Esophagus muscularis mucosa (tissue), 4 donors: ENCODE results near the gene CALD1. TPM values are rescaled to one million over a fixed set of nuclear protein-coding genes. Genes with fewer than 3 reads are reported as not detected.

Source experiments
- DNase-seq: peaks from one replicate; pipeline ENCODE4 v3.0.0-alpha.2; 2017; ENCODE audit errors: extremely low spot score
- H3K27ac ChIP-seq, 4 donors: fragments of 200-600 bp; sonication (generic); replicated peaks in 1 of 4; 1 replicate in 3 of 4; 2 replicates in 1 of 4; pipeline ENCODE4 v1.5.1; 2016 to 2019; ENCODE audit warnings: mild to moderate bottlenecking in 1 of 4
- H3K27me3 ChIP-seq, 4 donors: fragments of 200-600 bp; sonication (generic); one replicate each; pipeline versions ENCODE4 v1.5.1 to v1.6.0; 2016 to 2019
- H3K36me3 ChIP-seq, 4 donors: fragments of 200-600 bp; sonication (generic); one replicate each; pipeline ENCODE4 v1.5.1; 2016 to 2019
- H3K4me1 ChIP-seq, 4 donors: fragments of 200-600 bp; sonication (generic); one replicate each; pipeline ENCODE4 v1.5.1; 2016 to 2019
- H3K4me3 ChIP-seq, 4 donors: fragments of 200-600 bp; sonication (generic); 1 replicate in 2 of 4; 2 replicates in 2 of 4; pipeline ENCODE4 v1.5.1; 2016 to 2019; ENCODE audit warnings: mild to moderate bottlenecking in 4 of 4, moderate library complexity in 1 of 4
- H3K9me3 ChIP-seq, 4 donors: fragments of 200-600 bp; sonication (generic); 1 replicate in 3 of 4; 2 replicates in 1 of 4; pipeline ENCODE4 v1.5.1; 2016 to 2019
- EP300 ChIP-seq: sonication (generic); formaldehyde crosslinking; IDR thresholded peaks from one replicate; pipeline ENCODE4 v1.6.1; 2017; ENCODE audit warnings: antibody characterized with exemption
- POLR2A ChIP-seq: fragments of 450-650 bp; IDR thresholded peaks from one replicate; pipeline ENCODE4 v1.6.1; 2017; ENCODE audit warnings: antibody characterized with exemption, moderate library complexity, mild to moderate bottlenecking, low read depth
- POLR2AphosphoS5 ChIP-seq, 2 donors: sonication (generic); formaldehyde crosslinking; IDR thresholded peaks; one replicate each; pipeline ENCODE4 v1.6.1; 2017; ENCODE audit warnings: antibody characterized with exemption in 2 of 2
- WGBS: methylation state at CpG from one replicate; pipeline ENCODE4 v1.1.5; 2018; 5-methylcytosine and 5-hydroxymethylcytosine counted together
- intact Hi-C: fragments of 100-400 bp; cut with DNase I; formaldehyde crosslinking; loops from one replicate; pipeline ENCODE4 v1.15.1; 2023
- total RNA-seq, 4 donors: library from RNA; depleted of rRNA; stranded (reverse); fragments of >200 nt; gene quantifications; one replicate each; pipeline versions ENCODE4 v1.1.0 to v1.2.1, GENCODE V29; 2016
- TF ChIP-seq, protein P1 (sequence below), 3 experiments: fragments of 200-600 bp in 2 of 3; fragments of 450-650 bp in 1 of 3; sonication (generic) in 2 of 3; IDR thresholded peaks; one replicate each; pipeline ENCODE4 v1.5.1; 2017 to 2019; ENCODE audit warnings: antibody characterized with exemption in 3 of 3, mild to moderate bottlenecking in 2 of 3, moderate library complexity in 1 of 3

The CALD1 gene
- total RNA-seq, 4 donors from 2014 or later, result 2,057 to 3,140 (median 2,687) TPM

DNA sequence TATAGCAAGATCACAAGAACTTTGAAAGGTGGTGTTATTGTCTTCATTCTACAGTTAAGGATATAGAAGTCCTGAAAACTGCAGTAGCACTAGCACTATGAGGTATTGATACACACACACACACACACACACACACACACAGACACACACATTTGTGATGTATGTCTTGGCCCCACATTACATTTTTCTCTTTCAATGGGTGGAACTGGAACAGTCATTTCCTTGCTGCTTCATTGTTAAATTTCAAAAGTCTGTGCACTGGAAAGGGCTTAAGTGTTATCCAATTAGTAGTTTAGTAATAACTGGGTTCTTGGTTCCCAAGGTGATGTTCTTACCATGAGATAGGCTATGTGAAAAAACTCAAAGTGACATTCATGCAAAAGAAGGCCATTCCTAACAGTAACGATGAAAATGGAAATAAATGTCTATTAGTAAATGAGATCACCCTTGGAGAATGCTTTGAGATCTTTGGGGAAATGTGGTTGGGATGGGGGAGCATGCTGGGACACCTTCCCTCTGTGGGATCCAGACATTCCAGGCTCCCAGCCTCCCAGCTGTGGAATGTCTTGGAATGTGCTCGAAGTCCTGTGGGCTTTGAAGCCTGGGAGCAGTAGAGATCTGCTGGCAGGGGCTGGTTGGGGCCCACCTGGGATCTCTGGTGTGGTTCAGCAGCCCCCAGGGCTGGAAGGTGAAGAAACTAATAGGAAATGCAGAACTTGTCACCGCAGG, 37.4 kb upstream of the CALD1 start:
- intact Hi-C loops, result no loop called here
- TF ChIP-seq POLR2A (no peak), EP300 (no peak), POLR2AphosphoS5 (IDR thresholded peaks at IDR 0.05) (no peak)
- TF ChIP-seq, protein P1, sequence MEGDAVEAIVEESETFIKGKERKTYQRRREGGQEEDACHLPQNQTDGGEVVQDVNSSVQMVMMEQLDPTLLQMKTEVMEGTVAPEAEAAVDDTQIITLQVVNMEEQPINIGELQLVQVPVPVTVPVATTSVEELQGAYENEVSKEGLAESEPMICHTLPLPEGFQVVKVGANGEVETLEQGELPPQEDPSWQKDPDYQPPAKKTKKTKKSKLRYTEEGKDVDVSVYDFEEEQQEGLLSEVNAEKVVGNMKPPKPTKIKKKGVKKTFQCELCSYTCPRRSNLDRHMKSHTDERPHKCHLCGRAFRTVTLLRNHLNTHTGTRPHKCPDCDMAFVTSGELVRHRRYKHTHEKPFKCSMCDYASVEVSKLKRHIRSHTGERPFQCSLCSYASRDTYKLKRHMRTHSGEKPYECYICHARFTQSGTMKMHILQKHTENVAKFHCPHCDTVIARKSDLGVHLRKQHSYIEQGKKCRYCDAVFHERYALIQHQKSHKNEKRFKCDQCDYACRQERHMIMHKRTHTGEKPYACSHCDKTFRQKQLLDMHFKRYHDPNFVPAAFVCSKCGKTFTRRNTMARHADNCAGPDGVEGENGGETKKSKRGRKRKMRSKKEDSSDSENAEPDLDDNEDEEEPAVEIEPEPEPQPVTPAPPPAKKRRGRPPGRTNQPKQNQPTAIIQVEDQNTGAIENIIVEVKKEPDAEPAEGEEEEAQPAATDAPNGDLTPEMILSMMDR (IDR thresholded peaks at IDR 0.05), result no peak
- DNase-seq, result no peak
- 59% methylated on average over 3 of the region's 3 CpGs for WGBS
- Histone ChIP-seq H3K27ac (peak overlapping the region; percentile 51 to 70 (median 60)), H3K4me3 (no peak overlapping the region), H3K27me3 (no peaks in the 10 kb centered on the region), H3K36me3 (no peaks in the 10 kb centered on the region), H3K9me3 (no peaks in the 10 kb centered on the region), H3K4me1 (peaks cover 4 to 54% (median 50%) of the 10 kb centered on the region in 4 donors)

DNA sequence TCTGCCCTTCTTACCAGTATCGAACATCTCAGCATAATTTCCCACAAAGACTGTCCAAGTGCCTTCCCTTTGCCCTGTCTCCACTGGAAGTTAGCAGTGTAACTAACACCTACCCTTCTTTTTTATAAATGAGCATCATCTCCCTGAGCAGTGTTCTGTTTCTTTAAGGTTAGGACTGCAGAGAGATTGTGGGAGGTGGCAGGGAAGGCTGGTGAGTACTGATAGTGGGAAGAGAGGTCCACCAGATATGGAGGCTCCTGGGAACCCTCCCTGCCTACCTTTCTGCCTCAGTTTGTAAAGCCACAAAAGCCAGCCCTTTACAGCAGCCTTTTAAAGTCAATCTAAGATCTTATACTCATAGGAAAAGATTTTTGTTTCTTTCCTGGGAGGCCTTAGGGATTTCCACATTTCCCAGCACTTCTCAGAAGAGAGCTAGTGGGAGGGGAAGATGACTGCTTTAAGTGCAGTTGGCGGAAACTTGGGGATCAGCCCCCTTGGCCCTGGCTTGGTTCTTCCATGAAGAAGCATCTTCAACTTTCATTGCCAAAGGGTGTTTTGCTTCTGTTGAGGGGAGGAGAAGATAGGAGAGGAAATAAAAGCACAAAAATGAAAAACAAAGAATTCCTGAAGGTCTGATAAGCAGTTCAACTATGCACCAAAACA, 36.6 kb upstream of the CALD1 start:
- Histone ChIP-seq H3K9me3 (no peaks in the 10 kb centered on the region), H3K36me3 (no peaks in the 10 kb centered on the region), H3K27me3 (no peaks in the 10 kb centered on the region), H3K27ac (peak overlapping the region; percentile 51 to 70 (median 60)), H3K4me1 (peaks cover 4 to 60% (median 57%) of the 10 kb centered on the region in 4 donors), H3K4me3 (no peak overlapping the region)
- intact Hi-C loops, result no loop called here
- TF ChIP-seq POLR2A (no peak), POLR2AphosphoS5 (IDR thresholded peaks at IDR 0.05) (no peak), EP300 (no peak)
- TF ChIP-seq, protein P1 (IDR thresholded peaks at IDR 0.05), result no peak
- no peak for DNase-seq
- 31% methylated on average over 2 of the region's 2 CpGs for WGBS

DNA sequence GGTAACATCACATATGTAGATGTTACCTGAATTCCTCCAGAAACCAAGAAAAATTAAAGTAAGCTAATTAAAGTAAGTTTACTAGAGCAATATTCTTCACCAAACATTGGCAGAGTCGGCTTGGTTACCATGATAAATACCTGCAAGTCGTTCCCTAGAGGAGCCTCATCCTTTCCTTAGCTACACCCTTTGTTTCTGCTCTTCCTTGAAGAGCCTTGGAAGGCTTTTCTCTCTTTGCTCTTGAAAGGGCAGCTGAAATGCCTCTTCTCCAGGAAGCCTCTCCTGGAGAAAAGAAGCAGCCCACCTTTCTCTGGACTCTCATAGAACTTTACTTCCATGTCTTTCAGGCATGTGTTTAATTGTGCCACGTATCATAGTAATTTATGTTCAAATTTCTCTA, 34.9 kb upstream of the CALD1 start:
- 79% methylated on average over 3 of the region's 3 CpGs for WGBS

DNA sequence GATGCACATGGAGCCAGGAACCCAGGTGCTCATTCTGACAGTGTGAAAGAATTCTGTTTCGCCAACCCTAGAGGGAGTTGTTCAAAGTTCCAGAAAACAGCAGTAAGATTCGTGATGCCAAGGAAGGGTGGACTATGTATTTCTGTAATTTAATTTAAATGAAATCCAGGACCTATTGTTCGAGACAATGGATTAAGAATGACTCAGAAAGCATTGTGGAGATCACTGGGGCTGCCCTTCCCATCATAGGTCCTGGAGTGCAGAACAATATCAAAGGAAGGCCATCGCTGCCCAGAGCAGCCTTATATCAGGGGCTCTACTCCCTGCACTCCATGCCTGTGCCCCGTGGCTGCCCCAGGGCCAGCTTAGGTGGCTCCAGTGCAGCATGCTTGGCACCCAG, 32.1 kb upstream of the CALD1 start:
- H3K27me3 ChIP-seq, result no peaks in the 10 kb centered on the region
- H3K36me3 ChIP-seq, result no peaks in the 10 kb centered on the region
- no peaks in the 10 kb centered on the region for H3K9me3 ChIP-seq
- DNase-seq, result no peak
- no peak overlapping the region for H3K4me3 ChIP-seq
- 86% methylated on average over 4 of the region's 5 CpGs for WGBS
- H3K27ac ChIP-seq, result peak overlapping the region; percentile 23 to 69 (median 39)
- TF ChIP-seq POLR2AphosphoS5 (IDR thresholded peaks at IDR 0.05) (no peak), POLR2A (no peak), EP300 (no peak)
- H3K4me1 ChIP-seq, result peaks cover 5 to 65% (median 62%) of the 10 kb centered on the region in 4 donors
- intact Hi-C loops, result loop anchor here (5.0 kb wide), 1 partner anchor 45 kb away; no protein-coding TSS in a partner anchor

More for the DNA sequence above, 34.9 kb upstream of the CALD1 start:
- TF ChIP-seq POLR2AphosphoS5 (IDR thresholded peaks at IDR 0.05) (no peak), EP300 (no peak), POLR2A (no peak)
- TF ChIP-seq, protein P1 (IDR thresholded peaks at IDR 0.05), result no peak
- Histone ChIP-seq H3K4me1 (peaks cover 4 to 60% (median 59%) of the 10 kb centered on the region in 4 donors), H3K27me3 (no peaks in the 10 kb centered on the region), H3K36me3 (no peaks in the 10 kb centered on the region), H3K9me3 (no peaks in the 10 kb centered on the region), H3K27ac (peak overlapping the region in 2 of 4 donors; percentile 10 to 24), H3K4me3 (no peak overlapping the region)
- no peak for DNase-seq
- intact Hi-C loops, result no loop called here
